HG03039 (cell line): ENCODE data around the gene CHIT1.
"Not testable (repeated sequence)": the region's sequence is repeated elsewhere in the genome, so short reads cannot be mapped to it uniquely, and the experiment has no call there.

ENCODE experiments used
- ATAC-seq: cut with Tn5 transposase; IDR thresholded peaks from one replicate; pipeline ENCODE4 v1.9.1; 2021; ENCODE audit warnings: mild to moderate bottlenecking, moderate library complexity; ENCODE audit not compliant: unreplicated experiment

CHIT1 gene

GRCh38 chr1:203266140-203266539, 36.7 kb upstream of the CHIT1 start:
- ATAC-seq, result not testable (repeated sequence)

DNA sequence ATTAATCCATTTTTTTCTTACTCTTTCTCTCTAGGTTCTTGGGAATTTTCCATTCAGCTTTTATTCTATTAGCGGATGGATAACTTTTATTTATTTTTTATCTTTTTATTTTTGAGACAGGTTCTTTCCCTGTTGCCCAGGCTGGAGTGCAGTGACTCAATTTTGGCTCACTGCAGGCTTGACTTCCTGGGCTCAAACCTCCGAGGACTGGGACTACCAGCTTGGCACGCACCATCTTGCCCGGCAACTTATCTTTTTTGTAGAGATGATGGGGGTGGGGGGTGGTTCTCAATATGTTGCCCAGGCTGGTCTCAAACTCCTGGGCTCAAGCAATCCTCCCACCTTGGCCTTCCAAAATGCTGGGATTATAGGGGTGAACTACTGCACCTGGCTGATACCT, 36.1 kb upstream of the CHIT1 start:
- no peak for ATAC-seq

DNA sequence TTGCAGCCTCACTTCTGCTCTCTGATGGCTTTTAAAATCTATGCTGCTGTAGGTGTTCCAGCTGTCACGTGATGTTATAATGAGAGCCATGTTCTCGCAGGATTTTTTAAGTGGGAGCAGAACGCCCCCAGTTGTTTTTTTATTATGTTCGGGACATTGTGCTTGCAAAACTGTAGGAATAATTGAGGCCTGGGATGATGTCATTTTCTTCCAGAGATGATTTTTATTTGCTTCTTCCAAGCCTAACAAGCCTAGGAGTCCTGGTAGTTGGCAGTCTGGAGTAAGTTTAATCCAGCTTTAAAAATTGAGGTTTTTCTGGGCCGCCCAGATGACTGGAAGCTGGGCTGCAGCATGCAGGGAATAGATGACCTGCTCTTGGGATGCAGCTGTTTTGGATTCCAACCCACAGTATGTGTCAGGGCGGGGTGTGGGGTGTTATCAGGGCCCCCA, 34.6 kb upstream of the CHIT1 start:
- ATAC-seq, result no peak

GRCh38 chr1:203263496-203263895, 34.0 kb upstream of the CHIT1 start:
- no peak for ATAC-seq

DNA sequence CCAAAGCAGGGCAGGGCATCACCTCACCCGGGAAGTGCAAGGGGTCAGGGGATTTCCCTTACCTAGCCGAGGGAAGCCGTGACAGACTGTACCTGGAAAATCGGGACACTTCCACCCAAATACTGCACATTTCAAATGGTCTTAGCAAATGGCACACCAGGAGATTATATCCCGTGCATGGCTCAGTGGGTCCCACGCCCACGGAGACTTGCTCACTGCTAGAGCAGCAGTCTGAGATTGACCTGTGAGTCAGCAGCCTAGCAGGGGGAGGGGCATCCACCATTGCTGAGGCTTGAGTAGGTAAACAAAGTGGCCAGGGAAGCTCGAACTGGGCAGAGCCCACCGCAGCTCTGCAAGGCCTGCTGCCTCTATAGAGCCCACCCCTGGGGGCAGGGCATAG, 27.2 kb upstream of the CHIT1 start:
- not testable (repeated sequence) for ATAC-seq

DNA sequence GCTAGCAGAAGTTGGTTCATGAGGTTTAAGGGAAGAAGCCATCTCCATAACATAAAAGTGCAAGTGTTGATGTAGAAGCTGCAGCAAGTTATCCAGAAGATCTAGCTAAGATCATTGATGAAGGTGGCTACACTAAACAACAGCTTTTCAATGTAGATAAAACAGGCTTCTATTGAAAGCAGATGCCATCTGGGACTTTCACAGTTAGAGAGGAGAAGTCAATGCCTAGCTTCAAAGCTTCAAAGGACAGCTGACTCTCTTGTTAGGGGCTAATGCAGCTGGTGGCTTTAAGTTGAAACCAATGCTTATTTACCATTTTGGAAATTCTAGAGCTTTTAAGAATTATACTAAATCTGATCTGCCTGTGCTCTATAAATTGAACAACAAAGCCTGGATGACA, 25.3 kb upstream of the CHIT1 start:
- ATAC-seq, result not testable (repeated sequence)

DNA sequence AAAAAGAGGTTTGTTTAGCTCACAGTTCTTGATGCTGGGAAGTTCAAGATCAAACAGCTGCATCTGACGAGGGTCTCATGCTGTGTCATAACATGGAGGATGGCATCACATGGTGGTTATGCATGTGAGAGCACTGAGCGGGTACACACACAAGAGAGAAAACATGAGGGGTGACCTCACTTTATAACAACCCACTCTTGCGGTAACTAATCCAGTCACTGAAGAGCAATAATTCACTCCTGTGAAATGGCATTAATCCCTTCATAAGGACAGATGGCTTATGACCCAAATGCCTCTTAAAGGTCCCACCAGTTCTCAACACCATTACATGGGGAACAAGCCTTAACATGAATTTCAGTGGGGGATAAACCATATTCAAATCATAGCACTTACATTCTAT, 23.2 kb upstream of the CHIT1 start:
- ATAC-seq, result no peak

DNA sequence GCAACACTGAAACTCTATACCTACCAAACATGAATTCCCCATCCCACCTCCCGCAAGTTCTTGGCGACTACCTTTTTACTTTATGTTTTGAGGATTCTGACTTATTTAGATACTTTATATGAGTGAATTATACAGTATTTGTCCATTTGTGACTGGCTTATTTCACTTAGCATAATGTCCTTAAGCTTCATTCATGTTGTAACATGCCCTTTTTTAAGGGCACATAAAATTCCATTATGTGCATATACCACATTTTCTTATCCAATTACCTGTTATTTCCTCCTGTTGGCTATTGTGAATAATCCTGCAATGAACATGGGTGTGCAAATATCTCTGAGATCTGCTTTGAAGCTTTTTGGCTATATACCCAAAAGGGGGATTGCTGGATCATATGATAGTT, 22.0 kb upstream of the CHIT1 start:
- ATAC-seq, result no peak

GRCh38 chr1:203250911-203251310, 21.4 kb upstream of the CHIT1 start:
- ATAC-seq, result no peak

DNA sequence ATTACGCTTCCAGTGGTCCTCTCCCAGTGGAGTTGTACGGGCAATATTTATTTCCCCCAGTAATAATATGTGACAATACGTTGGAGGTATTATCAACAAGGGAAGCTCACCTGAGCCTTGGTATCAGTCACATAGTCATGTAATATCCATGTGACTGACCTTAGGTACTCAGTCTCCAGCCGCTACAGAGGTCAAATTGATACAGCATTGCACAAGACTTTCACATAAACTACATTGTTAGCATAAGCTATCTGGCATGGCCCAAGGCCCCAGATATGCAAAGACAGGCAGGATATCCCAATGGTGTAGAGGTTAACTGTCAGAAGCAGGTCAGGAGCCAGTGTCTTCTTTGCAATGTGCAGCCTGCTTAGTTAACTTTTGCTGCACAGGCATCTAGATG, 15.3 kb upstream of the CHIT1 start:
- no peak for ATAC-seq

GRCh38 chr1:203241708-203242107, 12.2 kb upstream of the CHIT1 start:
- ATAC-seq, result not testable (repeated sequence)

GRCh38 chr1:203239526-203240305, 10.2 kb upstream of the CHIT1 start:
- ATAC-seq, result no peak

- no peak for ATAC-seq
These were observed 9.6 kb upstream of the CHIT1 start for GRCh38 chr1:203239081-203239480.

DNA sequence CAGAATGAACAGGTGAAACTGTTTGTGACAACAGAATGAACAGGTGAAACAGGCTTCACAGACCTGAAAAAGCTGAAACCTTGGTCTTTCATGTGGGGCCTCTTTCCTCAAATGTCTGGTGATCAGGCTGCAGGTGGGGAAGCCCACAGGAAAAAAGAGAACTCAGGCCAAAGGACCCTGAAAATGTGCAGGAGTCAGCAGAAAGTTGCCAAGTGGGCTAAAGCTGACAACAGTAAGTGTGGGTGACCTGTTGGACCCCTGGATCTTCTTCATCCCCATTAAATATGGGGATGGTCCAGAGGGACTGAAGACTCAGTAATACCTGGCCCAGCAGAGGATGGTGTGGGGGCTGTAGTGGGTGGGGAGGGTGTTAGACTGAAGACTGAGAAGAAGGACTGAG, 9.1 kb upstream of the CHIT1 start:
- no peak for ATAC-seq

- ATAC-seq, result not testable (repeated sequence)
These were observed 5.4 kb upstream of the CHIT1 start for GRCh38 chr1:203234901-203235300.

DNA sequence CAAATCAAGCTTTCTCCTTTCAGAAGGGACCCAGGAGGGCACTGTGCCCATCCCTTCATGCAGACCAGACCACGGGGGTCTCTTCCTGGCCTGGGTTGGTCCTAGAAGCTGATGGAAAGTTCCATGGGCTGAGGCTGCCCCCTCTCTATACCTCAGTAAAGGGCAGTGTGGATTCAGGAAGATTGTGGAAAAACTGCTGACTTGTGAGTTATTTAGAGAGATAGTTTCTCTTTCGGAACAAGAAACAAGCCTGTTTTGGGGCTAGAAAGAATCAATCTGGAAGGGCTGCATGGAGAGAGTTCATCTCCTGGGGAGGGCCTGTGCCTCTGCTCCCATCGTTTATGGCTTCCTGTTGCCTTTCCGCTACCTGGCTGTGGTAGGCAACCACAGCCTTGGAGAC, 803 bp downstream of the CHIT1 start:
- no peak for ATAC-seq

- ATAC-seq, result no peak
These were observed 1.9 kb downstream of the CHIT1 start for GRCh38 chr1:203227371-203228083.

DNA sequence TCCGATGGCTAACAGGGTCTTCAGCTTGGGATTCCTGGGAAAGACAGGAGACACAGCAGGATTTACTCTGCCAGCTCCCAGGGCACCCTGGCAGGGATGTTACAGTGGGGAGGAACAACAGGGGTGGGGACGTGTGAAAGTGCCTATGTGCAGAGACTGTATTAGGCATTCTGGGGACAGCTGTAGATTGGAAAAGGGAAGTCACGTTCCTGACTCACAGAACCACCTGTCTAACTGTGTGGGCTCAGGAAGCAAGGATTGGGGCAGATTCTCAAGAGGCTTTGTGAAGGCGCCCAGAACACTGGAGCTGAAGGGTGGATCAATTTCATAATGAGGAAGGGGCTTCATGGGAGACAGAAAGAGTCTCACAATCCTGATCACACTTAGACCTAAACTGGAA, 4.4 kb downstream of the CHIT1 start:
- ATAC-seq, result no peak

DNA sequence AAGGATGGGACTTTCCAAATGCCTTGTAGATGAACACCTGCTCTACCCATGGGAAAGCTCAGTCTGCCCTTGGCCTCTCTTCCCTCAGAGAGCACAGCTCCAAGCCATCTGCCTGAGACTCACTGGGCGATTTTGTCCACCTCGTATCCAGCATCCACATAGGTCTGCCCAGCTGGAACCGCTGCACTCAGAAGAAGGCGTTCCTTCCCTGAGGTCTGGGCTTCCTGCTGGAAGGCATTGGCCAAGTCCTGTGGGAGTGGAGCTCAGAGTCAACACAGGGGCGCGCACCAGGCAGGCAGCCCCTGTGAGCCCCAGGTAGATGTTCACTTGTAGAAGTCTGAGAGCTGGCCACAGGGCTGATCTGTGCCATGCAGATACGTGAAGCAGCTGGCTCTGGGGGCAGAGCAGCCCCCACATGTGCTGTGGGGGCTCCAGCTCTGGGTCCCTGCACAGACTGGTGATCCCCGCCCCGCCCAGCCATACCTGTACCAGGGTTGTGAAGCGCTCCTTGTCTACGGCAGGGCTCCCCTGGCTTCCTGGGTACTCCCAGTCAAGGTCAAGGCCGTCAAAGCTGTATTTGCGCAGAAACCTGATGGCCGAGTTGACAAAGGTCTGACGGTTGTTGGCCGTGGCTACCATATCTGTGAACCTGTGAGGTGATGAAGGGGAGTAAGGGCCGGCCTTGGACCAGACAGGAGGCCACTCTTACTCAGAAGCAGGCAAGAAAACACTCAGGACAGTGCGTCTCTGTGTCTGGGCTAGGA, 6.3 kb downstream of the CHIT1 start:
- no peak for ATAC-seq

- no peak for ATAC-seq
These were observed 9.5 kb downstream of the CHIT1 start for GRCh38 chr1:203219934-203220333.

DNA sequence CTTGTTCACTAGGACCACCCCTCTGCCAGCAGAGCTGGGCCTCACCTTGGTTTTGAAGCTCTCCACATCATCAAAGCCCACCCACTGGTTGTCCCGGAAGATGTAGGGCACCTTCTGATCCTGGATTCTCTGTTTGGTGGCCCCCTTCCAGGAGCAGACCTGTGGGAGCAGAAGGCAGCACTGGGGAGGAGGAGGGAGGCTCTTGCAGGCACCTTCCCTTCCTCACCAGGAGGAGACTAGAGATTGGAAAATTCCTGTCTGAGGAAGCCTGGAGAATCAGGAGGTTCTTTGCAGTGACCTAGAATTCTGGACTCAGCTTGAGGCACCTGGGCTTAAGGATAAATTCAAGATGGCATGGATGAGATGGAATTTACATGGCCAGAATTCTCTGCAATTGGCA, 10.3 kb downstream of the CHIT1 start:
- no peak for ATAC-seq

GRCh38 chr1:203217668-203218067, 11.8 kb downstream of the CHIT1 start:
- ATAC-seq, result no peak
